Stimulated activated CD8-positive, alpha-beta memory T cell treated with anti-CD3 and anti-CD28 coated beads, Interleukin-7, amount 100 ng/mL, for 48 hours (primary cell): ENCODE data around the gene EIF3L.

Source experiments
- DNase-seq, 2 donors: peaks; one replicate each; pipeline ENCODE4 v3.0.0-alpha.2; 2020; ENCODE audit warnings: low read depth in 1 of 2; ENCODE audit errors: extremely low read depth in 1 of 2

The EIF3L gene

GRCh38 chr22:37816543-37817180 is 32.6 kb upstream of the EIF3L start:
- DNase-seq: no peak

- DNase-seq: peak; percentile 39 to 65
These were observed 31.4 kb upstream of the EIF3L start for GRCh38 chr22:37817705-37818408.

DNA sequence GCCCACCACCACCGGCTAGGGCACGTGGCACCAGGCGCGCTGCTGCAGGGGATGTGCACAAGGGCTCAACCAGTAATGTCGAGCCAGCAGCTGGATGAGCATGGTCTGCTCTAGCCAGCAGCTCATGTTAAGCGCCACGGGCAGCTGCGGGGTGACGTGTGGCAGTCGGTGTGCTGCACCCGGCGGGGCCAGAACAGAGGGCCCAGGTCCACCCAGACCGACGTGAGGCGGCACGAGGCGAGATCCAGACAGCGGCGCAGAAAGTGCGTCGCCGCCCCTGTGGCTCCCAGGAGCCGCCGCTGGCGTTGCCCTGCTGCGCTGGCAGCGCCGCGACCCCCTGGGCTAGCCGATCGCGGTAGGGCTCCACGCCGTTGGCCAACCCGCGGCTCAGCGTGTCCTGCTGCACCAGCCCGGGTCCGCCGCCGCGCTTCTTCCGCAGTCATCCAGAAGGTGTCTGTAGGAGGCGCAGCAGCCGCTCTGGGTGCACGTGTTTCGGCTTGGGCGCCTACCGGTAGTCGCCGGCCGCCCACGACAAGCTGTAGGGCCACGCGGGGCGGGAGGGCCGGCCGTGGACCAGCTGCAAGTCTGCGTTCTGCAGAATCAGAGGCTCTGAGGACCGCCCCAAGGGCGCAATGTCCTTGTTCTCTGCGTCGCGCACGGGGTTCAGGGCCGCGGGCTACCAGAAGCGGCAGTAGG is 30.7 kb upstream of the EIF3L start:
- peak; percentile 42 to 47 for DNase-seq

GRCh38 chr22:37819105-37819433 is 30.1 kb upstream of the EIF3L start:
- DNase-seq: no peak

DNA sequence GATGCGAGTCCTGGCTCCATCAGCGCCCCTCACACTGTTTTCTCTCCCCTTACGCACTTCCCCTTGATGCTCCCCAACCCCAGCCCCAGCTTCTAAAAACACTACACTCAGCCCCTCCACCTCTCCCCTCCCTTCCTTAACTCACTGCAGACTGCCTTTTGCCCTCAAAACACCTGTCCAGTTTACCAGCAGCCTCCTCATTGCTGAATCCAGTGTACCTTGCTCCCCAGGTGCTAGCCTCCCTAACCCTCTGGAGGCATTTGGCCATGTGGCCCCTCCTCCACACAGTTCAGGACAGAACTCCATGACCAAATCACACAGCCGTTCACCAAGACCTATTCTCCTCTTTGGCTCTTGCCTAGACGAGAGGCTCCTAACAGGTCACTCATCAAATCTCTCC is 28.9 kb upstream of the EIF3L start:
- no peak for DNase-seq

DNA sequence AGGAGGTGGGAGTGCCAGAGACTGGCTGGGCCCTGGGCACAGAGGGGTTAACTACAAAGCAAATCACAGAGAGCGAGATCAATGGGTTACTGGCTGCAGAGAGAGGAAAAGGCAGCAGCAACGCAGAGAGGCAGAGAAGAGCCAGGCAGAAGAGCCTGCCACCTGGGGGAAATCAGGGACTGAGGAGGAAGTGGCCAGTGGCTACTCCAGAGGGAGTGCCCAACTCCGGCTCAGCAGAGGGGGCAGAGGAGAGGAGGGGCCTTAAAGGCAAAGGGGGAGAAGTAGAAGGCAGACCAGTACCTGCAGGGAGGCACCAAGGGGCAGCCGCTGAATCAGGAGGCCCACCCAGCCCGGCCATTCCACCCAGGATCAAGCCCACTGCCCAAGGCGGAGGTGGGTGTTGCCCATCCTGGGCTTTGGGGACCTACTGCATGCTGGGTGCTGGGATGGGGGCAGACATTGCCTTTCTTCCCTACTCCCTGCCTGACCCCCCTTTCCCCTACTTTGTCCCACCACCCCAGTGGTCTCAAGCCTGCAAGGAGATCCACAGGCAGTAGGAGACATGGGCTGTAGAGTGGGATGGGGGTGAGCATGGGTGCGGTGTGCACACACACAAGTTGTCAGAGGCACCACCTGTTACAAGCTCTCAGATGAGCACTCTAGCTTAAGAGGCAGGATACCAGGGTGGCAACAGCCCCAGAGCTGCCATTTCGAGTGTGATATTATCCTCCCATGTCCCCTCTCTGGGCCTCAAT is 27.0 kb upstream of the EIF3L start:
- no peak for DNase-seq

DNA sequence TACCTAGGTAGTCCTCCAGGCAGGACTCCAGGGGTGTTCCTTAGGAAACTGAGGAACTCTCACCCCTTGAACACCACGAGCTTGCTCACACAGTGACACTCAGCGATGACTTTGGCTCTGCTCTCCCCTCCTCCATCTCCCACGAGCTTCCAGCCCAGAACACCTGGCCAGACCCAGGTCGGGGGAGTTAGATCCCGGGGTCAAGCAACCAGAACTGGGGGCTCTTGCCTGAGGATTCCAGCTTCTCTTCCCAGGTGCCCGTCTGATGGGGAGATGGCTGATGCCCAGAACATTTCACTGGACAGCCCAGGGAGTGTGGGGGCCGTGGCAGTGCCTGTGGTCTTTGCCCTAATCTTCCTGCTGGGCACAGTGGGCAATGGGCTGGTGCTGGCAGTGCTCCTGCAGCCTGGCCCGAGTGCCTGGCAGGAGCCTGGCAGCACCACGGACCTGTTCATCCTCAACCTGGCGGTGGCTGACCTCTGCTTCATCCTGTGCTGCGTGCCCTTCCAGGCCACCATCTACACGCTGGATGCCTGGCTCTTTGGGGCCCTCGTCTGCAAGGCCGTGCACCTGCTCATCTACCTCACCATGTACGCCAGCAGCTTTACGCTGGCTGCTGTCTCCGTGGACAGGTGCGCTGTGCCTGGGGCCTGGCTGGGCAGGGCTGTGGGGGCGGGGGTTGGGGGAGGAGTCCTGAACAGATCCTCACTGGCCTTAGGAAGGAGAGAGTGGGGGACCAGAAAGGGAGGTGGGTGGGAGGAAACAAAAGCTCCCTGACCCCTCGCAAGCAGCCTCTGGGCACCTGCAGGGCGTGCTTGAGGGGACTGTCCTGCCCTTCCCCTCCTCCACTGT is 25.9 kb upstream of the EIF3L start, which contains the start of gene GALR3:
Gene GALR3 (plus strand): TSS at position 249 of the 852 bp plus-strand sequence. CDS start 25 bp downstream, at position 274.
- no peak for DNase-seq

GRCh38 chr22:37824674-37825641 is 24.3 kb upstream of the EIF3L start:
- DNase-seq: no peak

- no peak for DNase-seq
These were observed 22.2 kb upstream of the EIF3L start for GRCh38 chr22:37827056-37827455.

DNA sequence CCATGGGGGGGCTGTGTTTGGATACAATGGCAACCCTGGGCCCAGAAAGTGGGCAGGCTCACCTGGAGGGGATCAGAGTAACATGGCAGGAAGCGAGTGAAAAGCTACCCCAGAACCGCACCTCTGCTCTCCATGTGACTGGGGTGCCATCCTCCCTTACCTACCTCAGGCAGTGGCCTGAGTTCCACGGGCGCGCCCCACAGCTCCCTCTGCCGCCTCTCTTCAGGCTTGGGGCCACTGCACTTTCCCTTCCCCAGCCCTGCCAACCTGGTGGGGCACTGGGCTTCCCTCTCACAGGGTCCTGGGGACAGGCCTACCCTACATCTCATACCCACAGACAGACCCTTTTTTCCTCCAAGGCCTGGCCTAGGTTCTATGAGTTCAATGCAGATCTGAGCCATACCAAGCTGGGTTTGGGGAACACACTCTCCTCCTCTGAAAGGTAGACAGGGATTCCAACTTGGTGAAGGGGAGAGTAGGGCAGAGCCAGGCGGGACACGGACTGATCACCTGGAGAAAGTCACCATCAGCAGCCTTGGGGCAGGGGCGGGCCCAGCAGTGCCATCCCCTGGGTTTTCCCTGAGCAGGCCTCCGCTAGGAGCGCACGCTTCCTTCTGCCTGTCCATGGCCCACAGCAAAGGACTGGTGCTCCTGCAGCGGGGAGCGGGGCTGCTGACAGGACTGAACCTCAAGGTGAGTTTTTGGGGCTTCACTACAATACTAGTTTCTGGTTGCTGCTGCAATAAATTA is 19.0 kb upstream of the EIF3L start:
- no peak for DNase-seq

DNA sequence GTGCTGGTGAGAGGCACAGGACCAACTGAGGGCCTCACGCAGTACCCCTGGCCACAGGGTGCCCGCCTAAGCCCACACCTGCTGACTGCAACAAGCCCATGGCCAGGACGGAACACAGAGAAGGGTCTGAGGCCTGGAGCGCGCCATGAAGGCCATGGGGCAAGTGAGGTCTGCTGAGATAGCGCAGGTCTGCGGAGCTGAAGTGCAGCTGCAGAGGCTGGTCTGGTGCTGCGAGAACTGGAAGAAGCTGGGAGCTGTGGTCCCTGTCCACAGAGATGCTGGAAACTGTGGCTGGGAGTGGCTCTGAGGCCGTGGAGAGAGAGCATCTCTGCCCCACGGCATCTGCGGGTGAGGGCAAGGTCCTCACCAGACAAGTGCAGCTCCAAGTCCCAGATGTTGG is 17.7 kb upstream of the EIF3L start:
- no peak for DNase-seq

DNA sequence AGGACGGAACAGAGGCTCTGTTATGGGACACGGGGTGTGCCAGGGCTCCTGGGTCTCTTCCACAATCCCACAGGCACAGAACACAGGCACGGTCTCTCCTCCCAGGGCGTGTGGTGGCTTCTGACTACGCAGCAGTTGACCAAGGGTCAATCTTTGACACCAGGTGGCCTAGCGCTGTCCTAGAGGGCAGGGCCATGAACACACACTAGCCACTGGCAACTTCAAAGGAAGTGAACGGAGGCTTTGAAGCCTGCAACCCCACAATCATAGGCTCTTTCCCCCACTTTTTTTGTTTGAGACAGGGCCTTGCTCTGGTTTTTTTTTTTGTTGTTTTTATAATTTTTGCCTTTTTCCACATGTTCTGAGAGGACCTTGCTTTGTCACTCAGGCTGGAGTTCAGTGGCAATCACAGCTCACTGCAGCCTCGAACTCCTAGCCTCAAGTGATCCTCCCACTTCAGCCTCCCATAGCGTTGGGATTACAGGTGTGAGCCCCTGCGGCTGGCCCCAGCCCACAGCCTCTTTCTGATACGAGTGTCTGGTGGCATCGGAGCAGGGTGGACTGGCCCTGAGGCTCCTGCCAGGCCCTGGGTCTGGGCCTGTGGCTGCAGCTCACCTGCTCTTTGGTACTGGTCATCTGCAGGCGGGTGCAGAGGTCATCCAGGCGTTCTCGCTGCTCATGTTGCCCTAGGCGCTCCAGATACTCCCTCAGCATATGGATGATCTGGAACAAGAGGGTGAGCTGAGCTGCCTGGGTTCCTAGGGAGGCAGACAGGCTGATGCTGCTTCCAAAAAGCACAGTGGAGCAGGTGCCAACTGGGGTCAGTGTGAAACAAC is 17.0 kb upstream of the EIF3L start:
- no peak for DNase-seq

DNA sequence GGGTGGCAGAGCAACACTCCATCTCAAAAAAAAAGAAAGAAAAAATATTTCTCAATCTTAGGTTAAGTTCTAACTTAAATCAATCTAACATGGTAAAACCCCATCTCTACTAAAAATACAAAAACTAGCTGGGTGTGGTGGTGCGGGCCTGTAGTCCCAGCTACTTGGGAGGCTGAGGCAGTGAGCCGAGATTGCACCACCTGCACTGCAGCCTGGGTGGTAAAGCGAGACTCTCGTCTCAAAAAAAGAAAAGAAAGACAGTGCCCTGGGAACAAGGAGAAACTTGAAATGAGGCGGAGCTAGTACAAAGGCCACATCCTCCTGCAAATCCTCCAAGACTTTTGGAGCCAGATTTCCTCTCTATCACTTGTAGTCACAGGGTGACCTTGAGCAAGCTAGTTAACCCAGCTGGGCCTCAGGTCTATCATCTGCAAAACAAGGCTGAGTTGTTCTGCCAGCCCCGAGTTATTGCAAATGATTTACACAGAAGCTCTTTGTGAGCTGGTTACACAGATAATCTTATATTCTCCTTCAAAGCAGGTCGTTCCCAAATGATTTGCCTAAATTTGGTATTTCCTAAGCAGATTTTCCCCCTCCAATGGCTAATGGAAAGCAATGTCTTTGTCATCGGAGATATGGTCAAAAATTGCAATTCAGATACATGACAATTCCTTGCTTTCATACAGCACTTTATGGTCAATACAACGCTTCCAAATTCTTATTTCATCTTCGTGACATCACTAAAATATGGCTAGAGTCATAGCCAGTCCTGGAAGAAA is 7.0 kb upstream of the EIF3L start:
- no peak for DNase-seq

DNA sequence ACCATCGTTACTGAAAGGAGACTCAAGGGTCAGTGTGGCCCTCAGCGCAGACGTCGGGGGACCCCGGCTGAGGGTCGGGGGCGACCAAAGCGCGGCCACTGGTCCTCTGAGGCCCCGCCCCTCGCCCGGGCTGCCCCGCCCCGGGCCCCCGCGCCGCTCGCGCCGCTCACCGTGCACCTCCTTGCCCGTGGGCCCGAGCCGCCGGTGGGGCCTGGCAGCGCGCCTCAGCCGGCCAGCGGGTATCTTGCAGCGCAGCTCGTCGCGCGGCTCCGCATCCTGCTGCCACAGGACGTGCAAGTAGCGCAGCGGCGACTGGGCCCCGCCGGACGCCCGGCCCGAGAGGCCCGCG is 5.5 kb upstream of the EIF3L start:
- DNase-seq: peak; percentile 13 to 44

DNA sequence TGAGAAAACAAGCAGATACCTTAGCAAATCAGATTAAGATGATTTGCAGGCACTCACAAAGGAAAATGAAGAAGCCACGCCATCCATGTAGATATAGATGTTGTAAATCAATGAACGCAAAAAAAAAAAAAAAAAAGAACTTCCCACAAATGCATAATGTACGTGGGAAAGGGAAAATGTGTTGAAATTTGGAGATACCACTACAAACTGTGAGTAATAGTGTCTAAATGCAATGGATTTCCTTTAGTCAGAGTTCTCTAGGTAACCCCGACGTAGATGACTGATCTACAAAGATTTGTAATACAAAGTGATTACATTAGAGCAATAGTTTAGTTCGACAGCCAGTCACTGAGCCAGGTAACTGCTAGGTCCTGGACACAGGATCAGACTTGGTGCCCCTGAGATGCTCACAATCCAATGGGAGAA is 4.3 kb upstream of the EIF3L start:
- DNase-seq: no peak

GRCh38 chr22:37846433-37846832 is 2.8 kb upstream of the EIF3L start:
- DNase-seq: no peak

- DNase-seq: no peak
These were observed 581 bp upstream of the EIF3L start for GRCh38 chr22:37848587-37849088.
